HUES48 (cell line): Measurements from ENCODE around the gene BCAS3.

Experiments used
- H3K27ac ChIP-seq: one replicate; pipeline ENCODE4 v1.7.0; 2013; ENCODE audit warnings: low read depth, low read length, inconsistent platforms
- H3K27me3 ChIP-seq: 2 replicates; pipeline ENCODE4 v1.6.1; 2013; ENCODE audit warnings: mild to moderate bottlenecking, low read length; ENCODE audit not compliant: control insufficient read depth, insufficient read depth
- H3K36me3 ChIP-seq: 2 replicates; pipeline ENCODE4 v1.6.1; 2013; ENCODE audit warnings: low read length; ENCODE audit not compliant: control insufficient read depth, insufficient read depth
- H3K4me1 ChIP-seq: 2 replicates; pipeline ENCODE4 v1.6.1; 2013; ENCODE audit warnings: mild to moderate bottlenecking, low read length; ENCODE audit not compliant: control insufficient read depth, insufficient read depth
- H3K4me3 ChIP-seq: 2 replicates; pipeline ENCODE4 v1.5.1; 2013; ENCODE audit warnings: mild to moderate bottlenecking, low read depth, low read length
- H3K9ac ChIP-seq: 2 replicates; pipeline ENCODE4 v1.6.1; 2013; ENCODE audit warnings: mild to moderate bottlenecking, low read depth, low read length, moderate library complexity
- H3K9me3 ChIP-seq: 2 replicates; pipeline ENCODE4 v1.6.1; 2013; ENCODE audit warnings: low read length; ENCODE audit not compliant: control insufficient read depth, insufficient read depth

BCAS3 gene

DNA sequence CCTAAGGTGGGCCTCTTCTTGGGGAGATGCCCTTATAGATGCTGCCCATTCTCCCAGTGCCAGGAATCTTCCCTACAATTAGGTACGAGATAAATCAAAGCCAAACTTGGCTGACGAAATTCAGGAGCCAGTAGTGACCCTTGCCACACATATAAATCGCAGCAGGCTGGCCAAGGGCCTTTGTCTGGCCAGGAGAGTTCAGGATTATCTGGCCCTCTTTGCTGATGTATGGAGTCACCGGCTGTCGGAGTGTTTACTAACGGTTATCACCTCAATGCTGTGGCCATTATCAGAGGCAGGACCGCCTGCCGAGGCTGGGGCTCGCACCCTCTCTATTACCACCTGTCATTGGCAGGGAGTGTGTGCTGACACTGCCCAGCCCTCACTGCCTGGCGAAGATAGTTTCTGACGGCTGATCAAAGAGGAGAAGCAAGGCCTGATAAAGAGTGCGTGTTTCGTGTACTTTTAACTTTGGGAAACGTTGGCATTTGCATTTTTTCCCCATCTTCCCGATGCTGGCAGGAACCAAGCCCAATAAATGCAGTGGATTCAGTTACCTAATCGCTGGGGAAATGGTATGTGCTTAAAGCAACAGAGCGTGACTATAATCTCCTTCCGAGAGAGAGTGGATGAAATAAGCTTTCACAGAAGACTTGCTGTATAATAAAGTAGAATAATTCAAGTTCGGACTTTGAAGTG lies 689.2 kb downstream of the BCAS3 start:
- Histone ChIP-seq H3K4me3 (no peak overlapping the region), H3K4me1 (no peaks in the 10 kb centered on the region), H3K27me3 (no peaks in the 10 kb centered on the region), H3K9ac (no peak overlapping the region), H3K36me3 (no peaks in the 10 kb centered on the region), H3K27ac (peak overlapping the region; percentile 3), H3K9me3 (no peaks in the 10 kb centered on the region)

DNA sequence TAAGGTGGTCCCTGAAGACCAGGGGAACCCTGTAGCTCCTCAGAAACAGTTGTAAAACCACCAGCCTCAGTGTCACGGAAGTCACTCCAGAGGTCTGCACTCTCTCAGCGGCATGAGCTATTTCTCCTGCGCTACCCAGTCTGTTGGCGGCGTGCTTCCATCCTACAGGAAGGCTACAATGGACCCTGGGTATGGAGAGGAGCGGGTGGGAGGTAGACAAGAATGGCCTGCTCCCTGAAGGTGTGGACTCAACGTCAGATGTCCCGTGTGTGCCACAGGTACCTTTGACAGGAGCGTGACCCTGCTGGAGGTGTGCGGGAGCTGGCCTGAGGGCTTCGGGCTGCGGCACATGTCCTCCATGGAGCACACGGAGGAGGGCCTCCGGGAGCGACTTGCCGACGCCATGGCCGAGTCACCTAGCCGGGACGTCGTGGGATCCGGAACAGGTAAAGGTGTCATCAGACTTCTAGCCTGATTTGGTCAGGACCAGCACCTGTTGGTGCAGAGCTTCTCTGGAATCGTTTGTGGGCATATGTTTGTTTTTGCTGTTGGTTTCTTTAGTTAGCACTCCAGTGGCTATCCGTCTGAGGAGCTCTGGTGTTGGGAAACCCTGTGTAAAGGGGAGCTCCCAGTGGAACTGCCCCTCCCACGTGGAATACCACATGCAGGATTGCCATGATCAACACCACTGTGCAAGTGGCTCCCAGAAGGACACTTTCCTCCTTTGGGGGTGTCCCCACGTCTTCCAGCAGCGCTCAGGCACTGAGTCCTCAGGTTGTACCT lies 690.6 kb downstream of the BCAS3 start:
- Histone ChIP-seq H3K9me3 (no peaks in the 10 kb centered on the region), H3K4me1 (no peaks in the 10 kb centered on the region), H3K27ac (no peak overlapping the region), H3K9ac (no peak overlapping the region), H3K36me3 (no peaks in the 10 kb centered on the region), H3K4me3 (no peak overlapping the region), H3K27me3 (no peaks in the 10 kb centered on the region)

DNA sequence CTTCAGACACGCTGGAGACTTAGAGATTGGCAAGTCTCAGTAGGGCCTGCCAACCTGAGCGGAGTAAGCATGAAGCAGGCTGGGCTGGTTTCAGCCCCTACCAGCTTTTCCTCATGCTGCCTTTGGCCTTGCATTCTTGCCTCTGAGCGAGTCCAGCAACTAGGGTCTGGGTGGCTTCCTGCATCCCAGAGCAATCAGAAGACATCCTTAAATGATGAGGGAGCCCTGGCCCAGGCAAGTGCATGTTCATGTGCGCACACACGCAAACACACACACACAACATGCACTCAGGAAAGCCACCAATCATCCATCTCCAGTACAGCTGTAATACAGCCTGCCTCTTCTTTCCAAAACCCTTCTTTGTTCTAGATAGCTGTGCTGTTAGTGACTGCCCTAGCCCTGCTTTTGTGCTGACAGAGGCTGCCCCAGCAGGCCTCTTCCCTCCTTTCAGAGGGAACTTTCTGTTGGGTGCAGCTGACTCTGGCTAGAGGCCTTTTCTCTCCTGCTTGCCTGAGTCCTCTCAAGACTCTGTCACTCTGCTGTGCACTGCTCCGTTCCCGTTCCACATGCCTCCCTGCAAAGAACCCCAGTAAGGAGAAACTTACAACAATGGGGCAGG lies 691.3 kb downstream of the BCAS3 start:
- Histone ChIP-seq H3K27ac (no peak overlapping the region), H3K9me3 (no peaks in the 10 kb centered on the region), H3K27me3 (no peaks in the 10 kb centered on the region), H3K9ac (no peak overlapping the region), H3K4me3 (no peak overlapping the region), H3K36me3 (no peaks in the 10 kb centered on the region), H3K4me1 (no peaks in the 10 kb centered on the region)

DNA sequence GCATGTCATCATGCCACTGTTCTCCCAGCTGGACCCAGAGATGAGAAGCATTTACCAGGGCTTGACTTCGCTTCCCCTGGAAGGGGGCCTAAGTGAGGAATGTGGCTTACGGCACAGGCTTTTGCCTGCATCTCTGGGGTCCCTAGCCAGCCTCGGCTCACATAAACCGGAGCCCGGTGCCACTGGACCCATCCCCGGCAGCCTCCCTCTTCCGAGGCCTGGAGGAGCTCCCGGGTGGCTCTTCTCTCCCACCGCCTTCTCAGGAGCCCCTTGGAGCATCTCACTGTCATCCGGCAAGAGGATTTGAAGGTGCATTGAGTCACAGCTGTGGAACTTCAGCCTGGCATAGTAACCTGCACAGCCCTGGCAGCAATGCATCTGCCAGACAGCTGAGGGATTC lies 692.1 kb downstream of the BCAS3 start:
- H3K4me3 ChIP-seq = no peak overlapping the region
- H3K9me3 ChIP-seq = no peaks in the 10 kb centered on the region
- H3K36me3 ChIP-seq = no peaks in the 10 kb centered on the region
- H3K27ac ChIP-seq = no peak overlapping the region
- H3K9ac ChIP-seq = no peak overlapping the region
- H3K4me1 ChIP-seq = no peaks in the 10 kb centered on the region
- H3K27me3 ChIP-seq = no peaks in the 10 kb centered on the region

DNA sequence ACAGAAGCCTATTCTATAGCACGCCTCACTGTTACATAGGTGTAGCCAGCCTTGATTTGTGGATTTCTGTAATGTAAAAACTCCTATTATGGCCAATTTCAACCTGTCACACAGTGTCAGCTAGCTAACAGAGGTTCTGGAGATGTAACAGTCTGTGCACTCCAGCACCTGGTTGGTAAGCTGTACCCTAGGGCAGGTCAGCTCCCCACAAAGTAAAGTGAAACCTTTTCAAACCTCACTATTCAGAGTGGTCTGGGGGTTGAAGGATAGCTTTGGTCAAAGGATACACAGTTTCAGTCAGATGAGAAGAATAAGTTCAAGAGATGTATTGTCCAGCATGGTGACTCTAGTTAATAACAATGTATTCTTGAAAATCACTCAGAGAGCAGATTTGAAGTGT lies 693.5 kb downstream of the BCAS3 start:
- Histone ChIP-seq H3K9ac (no peak overlapping the region), H3K27me3 (no peaks in the 10 kb centered on the region), H3K9me3 (no peaks in the 10 kb centered on the region), H3K36me3 (no peaks in the 10 kb centered on the region), H3K4me1 (no peaks in the 10 kb centered on the region), H3K4me3 (no peak overlapping the region), H3K27ac (no peak overlapping the region)

DNA sequence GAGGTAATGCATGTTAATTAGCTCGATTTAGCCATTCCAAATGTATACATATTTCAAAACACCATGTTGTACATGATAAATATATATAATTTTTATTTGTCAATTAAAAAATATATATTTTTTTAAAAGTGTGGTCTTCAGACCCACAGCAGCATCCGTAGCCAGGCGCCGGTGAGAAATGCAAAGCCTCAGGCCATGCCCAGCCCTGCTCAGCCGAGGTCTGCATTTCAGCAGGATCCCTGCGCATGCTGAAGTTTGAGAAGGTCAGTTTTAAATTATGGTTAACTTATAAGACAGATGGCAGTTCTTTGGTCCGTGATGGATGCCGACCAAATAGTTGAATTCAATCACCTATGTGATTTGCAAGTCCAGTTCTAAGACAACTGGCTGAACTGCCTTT lies 694.0 kb downstream of the BCAS3 start:
- H3K9me3 ChIP-seq = no peaks in the 10 kb centered on the region
- H3K27ac ChIP-seq = no peak overlapping the region
- H3K9ac ChIP-seq = no peak overlapping the region
- H3K4me3 ChIP-seq = no peak overlapping the region
- H3K4me1 ChIP-seq = no peaks in the 10 kb centered on the region
- H3K36me3 ChIP-seq = no peaks in the 10 kb centered on the region
- H3K27me3 ChIP-seq = no peaks in the 10 kb centered on the region

DNA sequence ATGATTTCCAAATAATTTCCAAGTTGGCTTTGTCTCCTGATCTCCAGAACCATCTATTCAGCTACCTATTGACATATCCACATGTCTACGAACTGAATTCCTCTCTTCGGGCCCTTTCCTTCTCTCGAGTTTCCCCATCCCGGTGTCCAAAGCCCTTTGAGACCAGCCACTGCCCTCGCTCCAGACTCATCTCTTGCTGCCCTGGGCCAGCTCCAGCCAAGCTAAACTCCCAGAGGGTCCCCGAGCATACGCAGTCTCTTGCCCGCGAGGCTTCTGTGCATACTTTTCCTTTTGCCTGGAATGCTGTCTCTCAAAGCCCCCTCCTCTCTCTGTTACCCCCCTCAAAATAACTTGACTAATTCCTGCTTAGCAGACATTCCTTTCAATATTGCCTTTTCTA lies 694.8 kb downstream of the BCAS3 start:
- Histone ChIP-seq H3K9me3 (no peaks in the 10 kb centered on the region), H3K4me3 (no peak overlapping the region), H3K27me3 (no peaks in the 10 kb centered on the region), H3K27ac (no peak overlapping the region), H3K4me1 (no peaks in the 10 kb centered on the region), H3K9ac (no peak overlapping the region), H3K36me3 (no peaks in the 10 kb centered on the region)

DNA sequence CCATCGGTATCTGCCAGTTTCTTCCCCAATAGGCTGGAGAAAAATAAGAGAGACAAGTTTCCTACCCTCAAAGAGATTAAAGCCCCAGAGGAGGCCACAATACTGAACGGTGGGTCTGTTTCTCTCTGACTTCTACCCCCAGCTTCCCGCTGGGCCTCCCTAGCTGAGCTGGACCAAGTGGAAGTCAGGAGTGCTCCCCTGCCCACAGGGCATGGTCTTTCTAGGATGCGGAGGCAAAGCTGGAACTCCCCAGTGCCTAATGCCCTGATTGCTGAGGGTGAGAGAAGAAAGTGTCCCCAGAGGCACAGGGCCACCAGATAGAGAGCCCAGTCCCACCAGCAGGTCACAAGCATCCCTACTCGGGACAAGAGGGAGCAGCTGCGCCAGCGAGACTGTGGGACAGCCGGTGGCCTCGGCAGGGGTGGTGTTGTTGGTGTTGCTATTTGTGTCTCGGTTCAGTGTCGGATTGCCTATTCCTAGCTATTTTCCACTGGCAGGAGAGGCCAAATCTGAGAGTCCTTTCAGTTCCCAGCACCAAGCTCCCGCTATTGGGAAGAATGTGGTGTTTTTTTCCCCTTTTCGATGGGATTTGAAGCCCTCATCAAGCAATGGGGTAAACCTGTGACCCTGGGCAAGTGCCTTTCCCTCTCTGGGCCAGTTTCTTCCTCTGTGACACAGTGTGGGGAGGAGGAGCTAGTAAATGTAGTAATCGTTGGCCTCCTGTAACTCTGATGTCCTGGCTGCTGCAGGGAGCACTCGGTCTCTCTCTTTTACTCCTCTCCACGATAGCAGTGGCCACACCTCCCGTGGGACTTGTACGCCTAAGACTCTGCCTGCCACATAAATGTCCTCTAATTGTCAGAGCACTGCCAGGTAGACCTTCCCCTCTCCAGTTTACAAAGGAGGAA lies 699.5 kb downstream of the BCAS3 start:
- Histone ChIP-seq H3K27me3 (no peaks in the 10 kb centered on the region), H3K9me3 (no peaks in the 10 kb centered on the region), H3K27ac (no peak overlapping the region), H3K4me3 (no peak overlapping the region), H3K9ac (no peak overlapping the region), H3K4me1 (no peaks in the 10 kb centered on the region), H3K36me3 (no peaks in the 10 kb centered on the region)

DNA sequence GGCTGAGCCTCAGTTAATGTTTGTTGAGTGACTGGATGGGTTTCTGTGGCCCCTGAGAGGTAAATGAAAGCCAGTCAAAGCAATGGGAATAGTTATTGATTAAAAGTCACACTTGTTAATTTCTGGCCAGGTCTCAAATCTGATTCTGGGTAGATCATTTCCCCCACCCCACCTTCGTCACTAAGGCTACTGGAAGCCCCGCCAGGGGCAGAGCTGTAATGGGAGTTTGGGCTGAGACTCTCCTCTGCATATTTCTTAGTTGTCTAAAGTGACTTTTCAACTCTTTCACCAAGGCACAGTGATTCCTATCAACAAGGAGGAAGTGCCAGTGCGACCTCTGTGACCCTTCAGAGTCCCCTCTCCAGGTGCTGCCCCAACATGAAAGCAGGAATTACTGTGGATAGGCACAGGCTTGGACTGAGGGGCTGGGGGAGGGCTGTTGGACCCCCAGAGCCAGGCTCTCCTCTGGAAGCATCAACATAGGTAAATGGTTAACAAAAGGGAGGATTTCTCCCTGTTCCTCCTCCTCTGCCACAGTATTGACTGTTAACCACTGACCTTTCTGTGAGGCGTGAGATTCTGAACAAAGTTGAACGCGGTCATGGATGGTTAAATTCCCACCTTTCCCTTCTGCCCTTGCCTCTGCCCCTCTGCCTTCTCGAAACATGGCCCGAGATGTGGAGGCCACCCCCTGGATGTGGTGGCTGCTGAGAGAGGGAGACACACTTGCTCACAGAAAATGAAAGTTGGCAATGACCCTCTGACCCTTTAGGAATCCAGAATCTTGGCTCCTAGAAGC lies 701.2 kb downstream of the BCAS3 start:
- Histone ChIP-seq H3K4me3 (no peak overlapping the region), H3K9ac (no peak overlapping the region), H3K27ac (no peak overlapping the region), H3K27me3 (no peaks in the 10 kb centered on the region), H3K36me3 (no peaks in the 10 kb centered on the region), H3K4me1 (no peaks in the 10 kb centered on the region), H3K9me3 (no peaks in the 10 kb centered on the region)
